GM12878 (cell line): ENCODE data around the gene NFASC. TPM values are rescaled to one million over a fixed set of nuclear protein-coding genes. Genes with fewer than 3 reads are reported as not detected.

Experiments used
- ATAC-seq: fragments of 200-7000 bp; cut with Tn5 transposase; 3 replicates; pipeline ENCODE4 v1.9.1; 2020; ENCODE audit warnings: mild to moderate bottlenecking, moderate library complexity
- BruUV-seq: library from RNA; stranded (reverse); fragments of 400-500 nt; replicated peaks from 2 replicates; lab custom pipeline; 2021; lab: Mats Ljungman, UMichigan
- CTCF ChIA-PET: fragments of 300-600 bp; sonication (Branson Sonifier 250); formaldehyde crosslinking; extraction: SDS; loops from one replicate; lab custom pipeline; 2021; ENCODE audit warnings: inconsistent platforms; lab: Yijun Ruan, JAX
- POLR2A ChIA-PET: fragments of 350-600 bp; formaldehyde crosslinking; extraction: SDS; loops from one replicate; lab custom pipeline; 2021; ENCODE audit warnings: inconsistent platforms; lab: Charles Lee
- RAD21 ChIA-PET: fragments of 300-600 bp; sonication (Branson Sonifier 250); formaldehyde crosslinking; loops from one replicate; lab custom pipeline; 2023; ENCODE audit warnings: antibody characterized with exemption; ENCODE audit not compliant: unreplicated experiment; lab: Charles Lee
- SMC1A ChIA-PET: fragments of 300-600 bp; sonication (Branson Sonifier 250); formaldehyde crosslinking; loops from one replicate; lab custom pipeline; 2023; ENCODE audit not compliant: unreplicated experiment, uncharacterized antibody; lab: Charles Lee
- DNase-seq: peaks from one replicate; pipeline ENCODE4 v3.0.0-alpha.2; 2011; ENCODE audit warnings: low read depth, low spot score
- FAIRE-seq: peaks from 3 replicates; lab custom pipeline; 2011; peaks lifted over from hg19 to GRCh38; lab: Jason Lieb, UNC
- H2AFZ ChIP-seq: 2 replicates; pipeline ENCODE4 v1.6.0; 2011; ENCODE audit warnings: low read depth, low read length, control low read depth; ENCODE audit not compliant: control insufficient read depth
- H3K27ac ChIP-seq: 2 replicates; pipeline ENCODE4 v1.5.1; 2011; ENCODE audit warnings: control low read depth; ENCODE audit not compliant: control insufficient read depth, insufficient read depth
- H3K27me3 ChIP-seq, 2 experiments: replicated peaks in 1 of 2; 2 replicates each; pipeline versions ENCODE4 v1.6.0 to v1.6.1; 2011; ENCODE audit warnings: low read length in 1 of 2; ENCODE audit not compliant: control insufficient read depth in 2 of 2, insufficient read depth in 2 of 2
- H3K36me3 ChIP-seq, 2 experiments: 2 replicates each; pipeline ENCODE4 v1.5.1; 2011; ENCODE audit warnings: low read length in 1 of 2; ENCODE audit not compliant: control insufficient read depth in 2 of 2, insufficient read depth in 2 of 2
- H3K4me1 ChIP-seq: 2 replicates; pipeline ENCODE4 v1.6.1; 2011; ENCODE audit warnings: mild to moderate bottlenecking, low read length, moderate library complexity, mixed read lengths; ENCODE audit not compliant: control insufficient read depth, insufficient read depth
- H3K4me2 ChIP-seq: 2 replicates; pipeline ENCODE4 v1.6.0; 2011; ENCODE audit warnings: control low read depth; ENCODE audit not compliant: control insufficient read depth, insufficient read depth
- H3K4me3 ChIP-seq: fragments of 200-600 bp; sonication (generic); 2 replicates; pipeline ENCODE4 v1.5.1; 2016
- H3K79me2 ChIP-seq: 2 replicates; pipeline ENCODE4 v1.6.0; 2011; ENCODE audit warnings: low read length; ENCODE audit not compliant: control insufficient read depth, insufficient read depth
- H3K9ac ChIP-seq: 2 replicates; pipeline ENCODE4 v1.8.0; 2011; ENCODE audit warnings: low read length, control low read depth, mixed read lengths; ENCODE audit not compliant: control insufficient read depth, insufficient read depth
- H3K9me3 ChIP-seq: replicated peaks from 3 replicates; pipeline ENCODE4 v1.5.1; 2011; ENCODE audit warnings: mild to moderate bottlenecking, low read length; ENCODE audit not compliant: control insufficient read depth, insufficient read depth
- H4K20me1 ChIP-seq: 2 replicates; pipeline ENCODE4 v1.6.0; 2011; ENCODE audit not compliant: control insufficient read depth, insufficient read depth
- BMI1 ChIP-seq: fragments of 450-650 bp; IDR thresholded peaks from 2 replicates; pipeline ENCODE4 v1.6.1; 2016; ENCODE audit warnings: mild to moderate bottlenecking, moderate library complexity, borderline replicate concordance
- CEBPZ ChIP-seq: fragments of 150-350 bp; IDR thresholded peaks from 2 replicates; pipeline ENCODE4 v1.6.1; 2016; ENCODE audit warnings: low read depth, low read length
- FOXM1 ChIP-seq: IDR thresholded peaks from 2 replicates; pipeline ENCODE4 v1.6.1; 2012; ENCODE audit warnings: low read depth, mild to moderate bottlenecking, inconsistent platforms, low read length, moderate library complexity
- HDGF ChIP-seq: fragments of 450-650 bp; IDR thresholded peaks from 2 replicates; pipeline ENCODE4 v1.6.1; 2016; ENCODE audit warnings: antibody characterized with exemption
- IKZF1 ChIP-seq: fragments of 450-650 bp; conservative IDR thresholded peaks from 2 replicates; pipeline ENCODE4 v1.6.1; 2017; ENCODE audit warnings: antibody characterized with exemption, mild to moderate bottlenecking
- IRF4 ChIP-seq: IDR thresholded peaks from 2 replicates; pipeline ENCODE4 v1.6.1; 2011; ENCODE audit warnings: low read depth, low read length
- NFXL1 ChIP-seq: fragments of 450-650 bp; IDR thresholded peaks from 2 replicates; pipeline ENCODE4 v1.6.1; 2017; ENCODE audit warnings: antibody characterized with exemption, mild to moderate bottlenecking, borderline replicate concordance
- NR2C2 ChIP-seq: IDR thresholded peaks from 2 replicates; pipeline ENCODE4 v1.6.1; 2011; ENCODE audit warnings: borderline replicate concordance, low read depth; ENCODE audit not compliant: control insufficient read depth, insufficient read length
- PML ChIP-seq: IDR thresholded peaks from 2 replicates; pipeline ENCODE4 v1.6.1; 2012; ENCODE audit warnings: low read length, inconsistent platforms
- REST ChIP-seq: IDR thresholded peaks from 2 replicates; pipeline ENCODE4 v1.6.1; 2012; ENCODE audit warnings: mild to moderate bottlenecking, low read depth, low read length
- SMAD1 ChIP-seq: fragments of 450-650 bp; IDR thresholded peaks from 2 replicates; pipeline ENCODE4 v1.6.1; 2018; ENCODE audit warnings: mild to moderate bottlenecking, low read depth; ENCODE audit not compliant: partially characterized antibody
- TBL1XR1 ChIP-seq: IDR thresholded peaks from 2 replicates; pipeline ENCODE4 v1.6.1; 2012; ENCODE audit warnings: low read depth, low read length, improper control_type of control experiment
- WGBS: methylation state at CpG from one replicate; pipeline ENCODE4 v1.1.6; 2016; ENCODE audit warnings: low lambda C conversion rate; ENCODE audit not compliant: insufficient replicate concordance, insufficient coverage; ENCODE audit errors: missing lambda C conversion rate; 5-methylcytosine and 5-hydroxymethylcytosine counted together
- in situ Hi-C: fragments of 300-500 bp; cut with MboI; formaldehyde crosslinking; loops from 9 replicates; pipeline ENCODE4 v1.14.3; 2018; ENCODE audit warnings: mixed read lengths
- intact Hi-C: fragments of 100-400 bp; cut with micrococcal nuclease; formaldehyde crosslinking; loops from one replicate; pipeline ENCODE4 v1.14.2; 2022; ENCODE audit not compliant: unreplicated experiment
- polyA plus RNA-seq, 11 experiments: library from polyadenylated mRNA; depleted of rRNA in 4 of 11; unstranded in 6 of 11; stranded (reverse) in 5 of 11; fragments of >200 nt; fragmentation: Nextera tagmentation in 4 of 11; fragmentation: Illumina TruSeq in 1 of 11; extraction: Ambion mirVana in 4 of 11; extraction: Trizol in 1 of 11; gene quantifications; 1 replicate in 1 of 11; 2 replicates in 10 of 11; pipeline versions ENCODE4 v1.2.1 to v1.2.3, GENCODE V29; 2011 to 2016; ENCODE audit warnings: inconsistent platforms in 2 of 11, missing spikeins in 2 of 11, low read depth in 1 of 11
- total RNA-seq, 4 experiments: library from RNA; depleted of rRNA in 3 of 4; stranded (reverse); fragments of >200 nt in 3 of 4; fragmentation: Illumina TruSeq in 1 of 4; extraction: Trizol in 1 of 4; gene quantifications; 2 replicates each; pipeline versions ENCODE4 v1.2.1 to v1.2.3, GENCODE V29; 2013 to 2021

Gene NFASC
- total and polyA plus RNA-seq, 10 of the 15 experiments (the other 5 are each of a cell fraction or from before 2014, with no cell fraction given), result 0.04 to 0.31 (median 0.12) TPM; not detected in 4

DNA sequence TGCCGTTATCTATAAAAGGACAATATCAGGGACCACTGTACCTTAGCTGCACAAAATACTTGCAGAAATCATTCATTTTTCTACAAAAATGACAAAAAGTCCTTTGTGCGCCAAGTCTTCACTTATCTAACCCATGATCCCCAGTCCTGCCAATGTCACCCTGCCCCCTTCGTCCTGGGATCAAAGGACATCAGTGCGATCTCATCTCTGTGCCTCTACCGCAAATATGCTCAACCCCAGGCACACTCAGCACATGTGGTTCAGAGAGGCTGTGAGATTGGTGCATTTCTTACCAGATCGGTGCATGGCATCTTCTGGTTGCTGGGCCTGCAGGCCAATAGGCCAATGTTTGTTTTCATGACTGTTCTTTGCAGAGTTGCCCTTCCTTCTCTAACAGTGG lies 72.8 kb downstream of the NFASC start (continued):
- no peak for TF ChIP-seq REST

GRCh38 chr1:204944662-204945061 lies 74.0 kb downstream of the NFASC start:
- 24% methylated on average over 4 of the region's 4 CpGs for WGBS
- no TSS peak for BruUV-seq
- DNase-seq (no peak), ATAC-seq (no peak), FAIRE-seq (no peak)
- H4K20me1 ChIP-seq, result no peaks in the 10 kb centered on the region
- ChIA-PET RAD21 (interaction anchor here (0.9 kb wide), 1 partner anchor 138 kb away, joined by 3 read pairs; no protein-coding TSS in a partner anchor), POLR2A (interaction anchor here (0.6 kb wide), 1 partner anchor 107 kb away, joined by 3 read pairs; no protein-coding TSS in a partner anchor), SMC1A (no interaction called here), CTCF (interaction anchor here (0.7 kb wide), 1 partner anchor 19 kb away, joined by 3 read pairs; no protein-coding TSS in a partner anchor)
- H3K9ac ChIP-seq, result no peak overlapping the region
- in situ Hi-C loops, result no loop called here
- no peak overlapping the region for H3K4me3 ChIP-seq
- no peak overlapping the region for H2AFZ ChIP-seq
- TF ChIP-seq CEBPZ, result no peak
- no peak for TF ChIP-seq SMAD1
- no peak for TF ChIP-seq FOXM1
- no peak for TF ChIP-seq IKZF1
- TF ChIP-seq NFXL1, result no peak
- no peak for TF ChIP-seq HDGF
- no peak for TF ChIP-seq TBL1XR1
- TF ChIP-seq NR2C2, result no peak
- TF ChIP-seq IRF4, result no peak
- TF ChIP-seq BMI1, result no peak
- no peak for TF ChIP-seq PML
- H3K27ac ChIP-seq, result no peak overlapping the region
- H3K79me2 ChIP-seq, result no peaks in the 10 kb centered on the region
- no peaks in the 10 kb centered on the region for H3K9me3 ChIP-seq
- intact Hi-C loops, result loop anchor here (5.0 to 10.0 kb wide), 2 partner anchors 117 to 380 kb away; no protein-coding TSS in a partner anchor
- no peaks in the 10 kb centered on the region for H3K4me1 ChIP-seq
- H3K27me3 ChIP-seq, result peaks cover 0 to 6% of the 10 kb centered on the region in 2 experiments
- H3K36me3 ChIP-seq, result no peaks in the 10 kb centered on the region
- no peak overlapping the region for H3K4me2 ChIP-seq
